ENCODE results near the gene SP100. TPM values are rescaled to one million over a fixed set of nuclear protein-coding genes. Genes with fewer than 3 reads are reported as not detected.
A peak's percentile ranks its signal among the peaks of the same experiment; 100 is the strongest.

The SP100 gene
- total and polyA plus RNA-seq, 2 of the 13 experiments (the other 11 are each of a cell fraction or from before 2014, with no cell fraction given): 12.6 to 16.5 TPM

DNA sequence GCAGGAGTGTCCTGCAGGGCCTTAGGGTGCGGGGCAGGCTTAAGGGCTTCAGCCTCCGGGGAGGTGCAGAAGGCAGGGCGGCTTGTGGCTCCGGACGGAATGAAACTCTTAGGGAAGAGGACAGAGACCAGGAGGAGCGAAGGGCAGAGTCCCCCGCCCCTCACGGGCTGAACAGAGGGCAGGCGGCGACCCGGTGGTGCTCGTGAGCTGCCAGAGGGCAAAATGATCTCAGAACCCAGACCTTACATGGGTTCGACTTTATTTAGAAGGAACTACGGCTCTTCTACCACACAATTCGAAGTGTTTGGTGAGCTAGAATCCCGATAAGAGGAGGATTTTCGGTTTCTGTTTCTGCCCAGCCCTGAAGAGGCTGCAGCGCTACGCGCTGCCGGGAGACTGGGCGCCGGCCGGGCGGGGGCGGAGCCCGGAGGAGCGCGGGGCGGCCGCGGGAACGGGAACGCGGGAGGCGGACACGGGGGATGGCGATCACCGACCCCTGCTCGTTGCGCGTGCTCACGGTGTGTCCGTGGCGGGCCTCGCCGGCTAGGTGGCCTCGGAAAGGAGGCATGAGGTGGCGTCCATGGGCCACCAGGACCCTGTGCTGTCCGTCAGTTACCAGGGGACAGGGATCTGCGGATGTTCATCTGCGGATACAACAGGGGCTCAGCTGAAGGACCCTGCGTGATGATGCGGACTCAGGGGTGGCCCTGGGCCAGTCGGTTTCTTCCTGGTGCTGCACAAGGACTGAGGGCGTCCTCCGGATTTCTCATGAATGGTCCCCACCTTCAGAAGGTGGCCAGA, 4.2 kb upstream of the SP100 start (continued):
- TF ChIP-seq, protein P1, sequence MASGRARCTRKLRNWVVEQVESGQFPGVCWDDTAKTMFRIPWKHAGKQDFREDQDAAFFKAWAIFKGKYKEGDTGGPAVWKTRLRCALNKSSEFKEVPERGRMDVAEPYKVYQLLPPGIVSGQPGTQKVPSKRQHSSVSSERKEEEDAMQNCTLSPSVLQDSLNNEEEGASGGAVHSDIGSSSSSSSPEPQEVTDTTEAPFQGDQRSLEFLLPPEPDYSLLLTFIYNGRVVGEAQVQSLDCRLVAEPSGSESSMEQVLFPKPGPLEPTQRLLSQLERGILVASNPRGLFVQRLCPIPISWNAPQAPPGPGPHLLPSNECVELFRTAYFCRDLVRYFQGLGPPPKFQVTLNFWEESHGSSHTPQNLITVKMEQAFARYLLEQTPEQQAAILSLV (CRISPR knock-in tag; IDR thresholded peaks at IDR 0.05; ENCODE audit: borderline replicate concordance): peak; percentile 63; the same call in 1 of the 2 replicates
- TF ChIP-seq ZSCAN30 (CRISPR knock-in tag; IDR thresholded peaks at IDR 0.05): no peak
- TF ChIP-seq ZNF432 (CRISPR knock-in tag; IDR thresholded peaks at IDR 0.05; ENCODE audit: borderline replicate concordance): no peak
- TF ChIP-seq, protein P2, sequence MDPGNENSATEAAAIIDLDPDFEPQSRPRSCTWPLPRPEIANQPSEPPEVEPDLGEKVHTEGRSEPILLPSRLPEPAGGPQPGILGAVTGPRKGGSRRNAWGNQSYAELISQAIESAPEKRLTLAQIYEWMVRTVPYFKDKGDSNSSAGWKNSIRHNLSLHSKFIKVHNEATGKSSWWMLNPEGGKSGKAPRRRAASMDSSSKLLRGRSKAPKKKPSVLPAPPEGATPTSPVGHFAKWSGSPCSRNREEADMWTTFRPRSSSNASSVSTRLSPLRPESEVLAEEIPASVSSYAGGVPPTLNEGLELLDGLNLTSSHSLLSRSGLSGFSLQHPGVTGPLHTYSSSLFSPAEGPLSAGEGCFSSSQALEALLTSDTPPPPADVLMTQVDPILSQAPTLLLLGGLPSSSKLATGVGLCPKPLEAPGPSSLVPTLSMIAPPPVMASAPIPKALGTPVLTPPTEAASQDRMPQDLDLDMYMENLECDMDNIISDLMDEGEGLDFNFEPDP (CRISPR knock-in tag; conservative IDR thresholded peaks at IDR 0.05): no peak
- TF ChIP-seq ZNF407 (CRISPR knock-in tag; IDR thresholded peaks at IDR 0.05; ENCODE audit: not compliant biosample characterization): peak; percentile 6
- 0 out of 2 replicates have a peak, but pooled peaks have one; percentile 57 for TF ChIP-seq SMAD1 (CRISPR knock-in tag; IDR thresholded peaks at IDR 0.05; ENCODE audit: borderline replicate concordance, low read depth)
- TF ChIP-seq NFKB2 (CRISPR knock-in tag; IDR thresholded peaks at IDR 0.05; ENCODE audit: borderline replicate concordance): peak; percentile 59
- no peak for TF ChIP-seq PAX8 (CRISPR knock-in tag; IDR thresholded peaks at IDR 0.05; ENCODE audit: borderline replicate concordance)
- TF ChIP-seq SYNCRIP (IDR thresholded peaks at IDR 0.05; ENCODE audit: insufficient read depth, low read depth, low read length): no peak
- TF ChIP-seq ELK4 (CRISPR knock-in tag; IDR thresholded peaks at IDR 0.05; ENCODE audit: borderline replicate concordance): peak; percentile 65; the same call in 1 of the 2 replicates
- TF ChIP-seq, protein P3, sequence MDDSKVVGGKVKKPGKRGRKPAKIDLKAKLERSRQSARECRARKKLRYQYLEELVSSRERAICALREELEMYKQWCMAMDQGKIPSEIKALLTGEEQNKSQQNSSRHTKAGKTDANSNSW (CRISPR knock-in tag; IDR thresholded peaks at IDR 0.05; ENCODE audit: borderline replicate concordance): no peak
- no peak for TF ChIP-seq ZNF652 (CRISPR knock-in tag; IDR thresholded peaks at IDR 0.05; ENCODE audit: borderline replicate concordance, low read depth)
- TF ChIP-seq NCOR1 (IDR thresholded peaks at IDR 0.05; ENCODE audit: borderline replicate concordance, low read length): no peak
- TF ChIP-seq IRF1 (CRISPR knock-in tag; IDR thresholded peaks at IDR 0.05; ENCODE audit: low read depth): no peak

Measured in HepG2 (cell line).